GM18861 (cell line): Measurements from ENCODE around the gene LY6G6F.

Experiments
- ATAC-seq: cut with Tn5 transposase; IDR thresholded peaks from one replicate; pipeline ENCODE4 v1.9.1; 2021; ENCODE audit not compliant: unreplicated experiment

Gene LY6G6F

DNA sequence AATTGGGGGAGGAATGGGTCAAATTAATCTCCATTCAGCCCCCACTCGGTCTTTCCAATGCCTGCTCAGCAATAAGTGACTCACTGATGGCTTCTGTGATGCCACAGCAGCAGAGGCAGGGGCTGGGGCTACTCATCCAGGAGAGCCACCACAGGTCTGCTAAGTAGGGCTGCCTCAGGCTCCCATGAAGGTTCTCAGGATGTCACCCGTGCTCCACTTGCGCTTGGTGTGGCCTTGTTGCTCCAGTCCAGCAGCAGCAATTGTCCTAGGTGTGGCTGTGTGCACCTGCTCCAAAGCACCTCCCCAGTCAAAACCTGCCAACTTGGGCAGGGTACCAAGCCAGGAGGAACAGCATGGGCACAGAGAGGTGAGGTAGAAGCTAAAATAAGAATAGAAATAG, 15.5 kb downstream of the LY6G6F start:
- no peak for ATAC-seq

- ATAC-seq: no peak
Measured at GRCh38 chr6:31723245-31723979, 16.7 kb downstream of the LY6G6F start, which contains the start of gene MPIG6B. MPIG6B (plus strand) TSS chr6:31723373; CDS start chr6:31723384, 11 bp downstream.

GRCh38 chr6:31723980-31724691, 17.5 kb downstream of the LY6G6F start:
- ATAC-seq: no peak

- no peak for ATAC-seq
Measured at GRCh38 chr6:31725502-31726350, 19.1 kb downstream of the LY6G6F start.

- no peak for ATAC-seq
Measured at GRCh38 chr6:31727034-31727716, 20.5 kb downstream of the LY6G6F start.

GRCh38 chr6:31727717-31728671, 21.3 kb downstream of the LY6G6F start:
- no peak for ATAC-seq

- ATAC-seq: no peak
Measured at GRCh38 chr6:31728767-31729514, 22.3 kb downstream of the LY6G6F start, which contains the start of gene DDAH2. DDAH2 (minus strand) TSS chr6:31729299; CDS start chr6:31729161, 138 bp downstream.

DNA sequence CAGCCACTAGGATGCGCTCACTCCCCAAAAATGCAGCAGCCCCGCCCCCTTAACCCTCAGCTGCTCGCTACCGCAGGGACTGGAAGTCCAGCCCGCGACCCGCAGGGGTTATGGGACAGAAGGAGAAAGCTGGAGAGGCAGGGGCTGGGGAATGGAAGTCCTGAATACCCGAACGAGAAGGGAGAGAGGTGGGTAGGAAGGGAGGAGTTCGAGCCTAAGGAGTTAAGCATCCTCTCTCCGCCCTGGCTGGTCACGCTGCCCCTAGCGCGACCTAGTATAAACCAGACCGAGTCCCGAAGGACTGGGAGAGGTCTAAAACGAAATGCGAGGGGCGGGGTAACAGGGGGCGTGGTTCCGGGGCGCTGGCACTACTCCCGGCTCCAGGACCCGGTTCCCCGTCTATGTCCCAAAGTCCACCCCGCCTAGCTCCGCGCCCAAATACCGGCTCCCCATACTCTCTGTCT, 22.9 kb downstream of the LY6G6F start:
- ATAC-seq: no peak

DNA sequence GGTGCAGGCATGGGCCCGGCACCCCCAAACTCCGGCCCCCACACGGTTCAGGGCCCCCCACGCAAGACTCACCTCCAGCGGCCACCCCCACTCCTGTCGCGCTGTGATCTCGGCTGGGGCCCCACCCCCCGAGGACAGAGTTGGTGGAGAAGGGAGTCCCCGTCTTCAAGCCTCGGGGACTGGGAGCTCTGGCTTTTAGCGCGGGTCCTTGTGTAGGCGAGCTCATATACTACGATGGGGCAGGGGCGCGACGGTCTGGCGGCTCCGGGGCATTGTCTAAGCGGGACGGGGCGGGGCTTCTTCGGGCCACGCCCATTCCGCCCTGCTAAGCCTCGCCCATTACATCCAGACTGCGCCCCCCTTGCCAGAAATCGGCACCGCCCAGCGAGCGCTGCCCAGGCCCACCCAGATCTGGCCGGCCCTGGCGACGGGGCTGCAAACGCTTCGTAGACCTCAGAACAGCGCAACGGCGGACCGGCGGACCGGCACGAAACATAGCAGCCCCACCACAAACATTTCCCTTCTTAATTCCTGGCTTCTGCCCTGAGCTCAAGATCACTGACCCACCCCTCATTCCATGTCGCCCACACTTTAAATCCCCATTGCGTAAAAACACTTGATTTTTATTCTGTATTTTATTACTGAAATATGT, 23.4 kb downstream of the LY6G6F start:
- no peak for ATAC-seq

- ATAC-seq: no peak
Measured at GRCh38 chr6:31730631-31731086, 24.0 kb downstream of the LY6G6F start.

DNA sequence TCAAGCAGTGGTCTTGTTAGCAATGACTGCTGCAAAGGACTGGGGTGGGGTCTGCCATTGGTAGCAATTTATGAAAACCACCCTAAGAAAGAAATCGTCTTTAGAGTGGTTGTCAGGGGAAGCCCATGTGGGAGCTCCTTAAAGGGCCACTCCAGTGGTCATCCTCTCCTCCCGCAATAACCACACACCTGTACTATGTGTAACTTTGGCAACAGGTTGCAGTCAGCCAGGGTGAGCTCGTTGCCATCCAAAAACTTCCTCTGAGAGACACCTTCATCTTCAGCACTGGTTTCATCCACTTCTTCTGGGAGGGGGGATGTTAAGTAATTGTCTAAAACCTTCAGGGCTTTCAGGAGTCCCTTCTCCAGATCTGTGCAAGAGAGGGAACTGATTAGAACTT, 25.4 kb downstream of the LY6G6F start:
- ATAC-seq: no peak

- ATAC-seq: no peak
Measured at GRCh38 chr6:31733734-31734133, 27.1 kb downstream of the LY6G6F start.

- no peak for ATAC-seq
Measured at GRCh38 chr6:31734247-31734820, 27.7 kb downstream of the LY6G6F start.

- no peak for ATAC-seq
Measured at GRCh38 chr6:31734821-31735406, 28.2 kb downstream of the LY6G6F start.

DNA sequence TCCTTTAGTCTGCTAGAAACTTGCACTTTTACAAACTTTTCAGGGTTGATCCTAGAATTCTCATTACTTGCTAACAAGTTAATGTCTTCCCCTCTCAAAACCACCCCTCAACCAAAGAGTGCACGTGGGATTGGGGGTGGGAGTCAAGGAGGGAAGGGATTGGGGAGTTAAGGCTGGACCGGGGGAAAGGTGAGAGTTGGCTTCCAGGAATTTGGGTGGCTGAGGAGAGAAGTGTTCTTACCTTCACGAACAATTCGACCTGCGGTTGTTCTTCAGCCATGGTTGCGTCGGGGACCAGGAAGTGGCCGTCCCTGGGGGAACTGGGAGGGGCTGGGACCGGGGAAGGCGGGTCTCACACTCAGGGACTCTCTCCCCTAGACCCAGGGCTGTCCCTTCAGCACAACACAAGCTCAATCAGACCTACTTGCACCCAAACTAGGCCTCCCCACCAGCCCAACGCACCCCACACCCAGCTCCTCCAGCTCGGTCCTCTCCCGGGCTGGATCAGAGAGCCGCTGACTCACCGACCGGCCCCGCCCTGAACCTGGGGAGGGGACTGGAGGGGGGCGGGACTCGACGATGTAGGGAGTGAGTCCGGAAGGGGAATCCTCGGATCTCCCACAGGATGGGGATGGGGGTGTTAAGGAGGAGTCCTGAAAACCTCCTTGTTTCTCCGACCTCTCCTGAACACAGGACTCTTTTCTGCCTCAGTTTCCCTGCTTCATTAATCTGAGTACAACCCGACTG, 29.5 kb downstream of the LY6G6F start, which contains the start of gene CLIC1:
CLIC1 (minus strand) TSS at position 510 of the 747 bp plus-strand sequence; CDS start at position 280, 230 bp downstream.
- no peak for ATAC-seq

DNA sequence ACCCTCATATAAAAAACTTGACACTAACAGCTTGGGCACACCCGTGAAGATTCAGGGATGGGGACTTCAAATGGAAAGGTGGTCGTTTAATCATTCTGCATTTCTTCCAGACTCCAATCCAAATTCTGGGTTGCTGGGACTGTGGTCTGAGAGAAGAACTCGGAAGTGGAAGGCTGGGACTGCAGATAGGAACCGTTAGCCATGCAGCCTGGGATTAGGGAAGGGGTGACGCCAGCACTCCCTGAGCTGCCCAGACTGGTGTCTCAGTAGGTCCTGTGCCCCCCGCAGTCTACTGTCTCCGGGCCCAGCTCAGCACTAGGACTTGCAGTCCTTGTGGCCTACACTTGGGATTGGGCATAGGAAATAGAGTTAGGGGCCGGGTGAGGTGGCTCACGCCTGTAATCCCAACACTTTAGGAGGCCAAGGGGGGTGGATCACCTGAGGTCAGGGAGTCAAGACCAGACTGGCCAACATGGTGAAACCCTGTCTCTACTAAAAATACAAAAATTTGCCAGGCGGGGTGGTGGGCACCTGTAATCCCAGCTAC, 30.2 kb downstream of the LY6G6F start:
- no peak for ATAC-seq
